GM18858 (cell line): ENCODE measurements around the gene RASSF4.

ENCODE experiments used
- ATAC-seq: cut with Tn5 transposase; IDR thresholded peaks from one replicate; pipeline ENCODE4 v1.9.1; 2021; ENCODE audit not compliant: unreplicated experiment

RASSF4 gene

DNA sequence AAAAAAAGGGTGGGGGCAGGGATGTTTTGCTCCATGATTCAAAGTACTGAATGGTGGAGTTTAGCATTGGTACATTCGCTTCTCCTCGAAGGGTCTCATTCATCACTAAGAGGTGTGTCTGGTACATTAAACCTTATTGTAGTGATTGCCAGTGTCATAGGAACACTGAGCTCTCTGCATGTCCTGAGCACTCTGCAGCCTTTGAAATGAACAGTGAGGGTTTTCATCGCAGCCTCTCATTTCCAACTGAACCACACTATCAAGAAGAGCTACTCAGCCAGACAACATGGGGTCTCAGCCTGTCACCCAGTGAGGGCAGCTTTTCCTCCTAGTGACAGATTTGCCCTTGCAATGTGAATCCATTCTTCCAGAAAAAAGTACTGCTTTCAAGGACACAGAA lies 26.6 kb downstream of the RASSF4 start:
- no peak for ATAC-seq

GRCh38 chr10:44986670-44987069 lies 27.1 kb downstream of the RASSF4 start:
- no peak for ATAC-seq

DNA sequence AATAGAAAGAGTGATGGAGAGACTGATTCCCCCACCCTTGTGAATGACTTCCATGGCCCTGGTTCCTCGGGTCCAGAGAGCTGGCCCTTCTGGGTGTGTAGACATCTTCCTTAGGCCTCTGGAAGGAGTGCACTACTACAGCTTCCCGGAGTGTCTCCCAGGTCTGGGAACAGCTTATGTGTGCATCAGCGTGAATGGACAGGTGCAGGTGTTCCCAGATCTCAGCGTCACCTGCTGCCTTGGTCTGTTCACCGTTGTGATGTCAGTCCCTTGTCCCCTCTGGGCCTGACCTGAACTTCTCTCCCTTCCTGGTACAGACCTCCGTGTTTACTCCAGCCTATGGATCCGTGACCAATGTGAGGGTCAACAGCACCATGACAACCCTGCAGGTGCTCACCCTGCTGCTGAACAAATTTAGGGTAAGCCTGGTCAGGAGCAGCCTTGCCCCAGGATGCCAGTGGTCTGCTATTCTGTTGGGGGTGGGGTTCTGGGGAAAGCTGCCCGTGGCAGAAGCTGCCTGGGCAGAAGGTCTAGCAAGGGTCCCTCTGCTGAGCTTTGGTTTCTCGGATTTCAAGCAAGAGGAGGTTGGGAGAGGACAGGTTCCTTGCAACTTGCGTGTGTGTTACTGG lies 29.5 kb downstream of the RASSF4 start:
- no peak for ATAC-seq

DNA sequence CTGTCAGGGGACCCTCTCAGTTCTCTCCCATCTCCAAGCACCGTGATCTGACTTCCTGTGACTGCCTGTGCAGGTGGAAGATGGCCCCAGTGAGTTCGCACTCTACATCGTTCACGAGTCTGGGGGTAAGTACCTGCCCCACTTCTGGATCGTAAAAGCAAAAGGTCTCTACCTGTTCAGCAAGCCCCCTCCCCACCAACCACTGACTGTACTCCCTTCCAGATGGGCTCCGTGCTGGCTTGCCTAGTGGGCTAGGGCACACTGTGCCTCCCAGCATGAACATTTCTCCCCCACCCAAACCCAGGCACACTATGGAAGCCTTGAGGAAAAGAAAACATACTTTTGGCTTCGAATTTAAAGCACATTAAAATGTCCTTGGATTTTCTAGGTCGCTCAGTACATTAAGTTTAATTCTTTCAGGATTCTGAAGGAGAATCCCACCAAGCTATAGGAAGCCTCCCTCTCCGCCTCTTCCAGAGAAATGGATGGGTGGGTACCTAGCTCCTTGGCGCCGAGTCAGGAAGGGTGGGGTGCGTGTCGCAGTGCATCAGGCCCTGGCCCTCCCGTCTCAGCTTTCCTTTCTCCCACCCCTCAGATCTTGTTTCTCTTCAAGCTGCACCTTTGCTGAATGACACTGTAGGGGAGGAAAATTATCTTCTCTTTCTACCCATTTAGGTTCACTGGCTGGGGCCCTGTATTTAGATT lies 30.1 kb downstream of the RASSF4 start:
- no peak for ATAC-seq

- no peak for ATAC-seq
Measured at GRCh38 chr10:44990302-44990655, 30.7 kb downstream of the RASSF4 start.

- ATAC-seq: no peak
Measured at GRCh38 chr10:44990965-44991364, 31.4 kb downstream of the RASSF4 start.

- no peak for ATAC-seq
Measured at GRCh38 chr10:44991571-44991970, 32.0 kb downstream of the RASSF4 start.

DNA sequence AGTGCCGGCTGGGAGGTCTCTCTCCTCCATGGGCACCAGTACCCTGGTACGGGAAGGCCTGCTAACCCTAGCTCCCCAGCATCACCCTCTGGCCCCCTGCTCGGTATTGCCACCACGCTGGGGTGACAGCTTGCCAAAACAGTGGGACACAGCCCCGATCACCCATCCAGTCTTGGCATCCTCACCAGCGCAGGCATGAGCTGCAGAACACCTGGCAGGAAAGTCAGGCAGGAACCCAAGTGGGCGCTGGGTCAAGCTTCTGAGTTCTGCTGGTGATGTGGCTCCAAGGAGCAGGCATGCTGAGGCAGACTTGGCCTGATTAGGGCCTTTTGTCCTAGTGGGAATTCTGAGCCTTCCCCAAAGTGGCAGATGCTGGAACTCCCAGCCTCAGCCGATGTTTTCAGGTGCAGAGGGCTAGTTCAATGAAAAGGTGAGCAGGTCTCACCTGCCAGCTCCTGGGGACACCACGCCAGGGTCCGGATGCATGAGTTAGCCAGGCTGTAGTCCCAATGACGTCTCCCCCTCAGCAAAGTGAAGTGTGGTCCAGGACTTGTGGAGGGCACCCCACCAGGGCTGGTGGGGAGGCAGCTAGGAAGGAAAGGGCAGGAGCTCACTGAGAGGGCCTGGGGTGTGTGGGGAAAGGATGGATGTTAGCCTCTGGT lies 32.6 kb downstream of the RASSF4 start:
- no peak for ATAC-seq

GRCh38 chr10:44992732-44993225 lies 33.2 kb downstream of the RASSF4 start:
- ATAC-seq: no peak

DNA sequence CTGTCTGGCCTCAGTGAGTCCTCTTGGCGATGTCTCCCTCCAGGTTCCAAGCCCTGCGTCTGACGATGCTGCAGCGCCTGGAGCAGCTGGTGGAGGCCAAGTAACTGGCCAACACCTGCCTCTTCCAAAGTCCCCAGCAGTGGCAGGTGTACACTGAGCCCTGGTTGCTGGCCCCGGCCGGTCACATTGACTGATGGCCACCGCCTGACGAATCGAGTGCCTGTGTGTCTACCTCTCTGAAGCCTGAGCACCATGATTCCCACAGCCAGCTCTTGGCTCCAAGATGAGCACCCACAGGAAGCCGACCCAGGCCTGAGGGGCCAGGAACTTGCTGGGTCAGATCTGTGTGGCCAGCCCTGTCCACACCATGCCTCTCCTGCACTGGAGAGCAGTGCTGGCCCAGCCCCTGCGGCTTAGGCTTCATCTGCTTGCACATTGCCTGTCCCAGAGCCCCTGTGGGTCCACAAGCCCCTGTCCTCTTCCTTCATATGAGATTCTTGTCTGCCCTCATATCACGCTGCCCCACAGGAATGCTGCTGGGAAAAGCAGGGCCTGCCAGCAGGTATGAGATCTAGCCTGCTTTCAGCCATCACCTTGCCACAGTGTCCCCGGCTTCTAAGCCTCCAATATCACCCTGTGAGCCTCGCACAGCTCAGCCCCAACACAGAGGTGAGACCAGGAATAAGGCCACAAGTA lies 33.8 kb downstream of the RASSF4 start:
- no peak for ATAC-seq

DNA sequence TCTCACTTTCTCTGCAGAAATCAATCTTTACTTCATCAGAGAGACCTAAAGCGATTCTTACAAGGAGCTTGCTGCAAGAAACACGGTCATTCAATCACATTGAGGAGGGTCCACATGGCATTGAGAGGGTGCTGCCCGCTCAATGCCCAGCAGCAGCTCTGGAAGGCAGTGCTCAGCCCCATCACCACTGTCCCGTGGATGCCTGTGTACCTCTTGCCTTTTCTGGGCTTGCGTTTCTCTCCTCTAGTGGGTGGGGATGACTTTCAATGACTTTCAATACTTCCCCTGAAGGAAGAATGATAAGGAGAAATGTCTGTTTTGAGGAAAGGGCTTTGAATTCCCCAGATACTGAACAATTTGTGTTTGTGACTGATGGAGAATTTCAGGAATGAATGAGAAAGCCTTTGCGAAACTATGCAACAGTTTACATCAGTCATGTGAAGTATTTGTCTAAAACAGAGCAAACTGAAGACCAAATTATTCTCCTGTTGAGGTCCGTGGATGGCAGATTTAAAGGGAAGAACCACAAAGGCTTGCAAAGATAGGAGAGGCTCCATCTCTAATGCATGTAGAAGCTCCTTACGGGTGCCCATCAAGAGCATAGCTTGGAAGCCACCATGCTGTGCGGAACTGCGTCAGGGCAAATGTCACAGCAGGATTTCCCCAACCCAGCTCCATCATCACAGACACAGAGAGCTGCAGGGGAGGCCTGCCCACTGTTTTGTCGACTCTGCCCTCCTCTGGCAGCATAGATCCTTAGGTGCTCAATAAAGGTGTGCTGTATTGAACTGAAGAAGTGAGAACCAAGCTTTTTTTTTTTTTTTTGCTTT lies 34.5 kb downstream of the RASSF4 start:
- ATAC-seq: no peak

DNA sequence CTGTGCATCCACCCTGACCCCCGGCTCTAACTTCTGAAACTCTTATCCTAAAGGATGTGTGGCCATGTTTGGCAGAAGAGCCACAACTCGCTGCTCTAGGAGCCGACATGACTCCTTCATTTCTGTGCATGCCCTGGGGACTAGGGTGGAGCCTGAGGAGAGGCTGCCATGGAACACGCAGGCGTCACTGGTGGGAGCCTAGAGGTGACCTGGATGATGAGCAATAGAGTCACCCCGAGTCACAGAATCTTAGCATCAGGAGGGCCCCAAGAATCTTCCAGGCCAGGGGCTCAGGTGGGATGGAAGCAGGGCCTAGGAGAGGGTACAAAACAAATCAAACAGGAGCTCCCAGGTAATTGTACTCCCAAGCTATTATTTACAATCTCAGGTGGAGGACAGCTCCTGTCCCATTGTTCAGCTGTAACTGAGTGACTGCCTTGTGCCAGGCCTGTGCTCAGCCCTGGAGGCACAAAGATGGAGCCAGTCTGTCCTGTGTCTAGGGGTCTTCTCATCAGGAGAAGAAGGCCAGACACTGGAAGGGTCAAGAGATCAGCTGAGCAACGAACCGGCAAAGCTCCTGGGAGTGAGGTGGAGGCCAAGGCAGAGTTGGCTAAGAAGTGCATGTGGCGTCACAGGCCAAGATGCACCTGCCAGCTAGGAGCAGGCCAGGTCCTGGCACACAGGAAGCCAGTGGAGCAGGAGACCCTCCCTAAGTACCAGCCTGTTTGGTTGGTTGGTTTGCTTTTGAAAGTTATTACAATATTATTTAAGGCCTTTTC lies 35.3 kb downstream of the RASSF4 start:
- ATAC-seq: no peak

DNA sequence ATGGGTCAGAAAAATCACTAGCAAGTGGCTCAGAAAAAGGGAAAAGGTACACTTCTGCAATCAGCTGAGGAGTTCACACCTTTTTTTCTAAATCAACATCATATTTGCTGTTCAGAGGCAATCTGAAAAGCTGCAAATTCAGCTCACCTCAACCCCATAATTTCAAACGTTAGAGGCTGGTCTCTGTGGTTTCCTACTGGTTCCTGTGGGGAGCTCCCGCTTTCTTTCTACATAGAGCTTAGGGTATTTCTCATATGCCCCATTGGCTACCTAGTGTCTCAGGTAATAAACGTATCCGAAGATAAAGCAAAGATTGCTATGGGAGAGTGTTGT lies 35.9 kb downstream of the RASSF4 start:
- ATAC-seq: no peak

DNA sequence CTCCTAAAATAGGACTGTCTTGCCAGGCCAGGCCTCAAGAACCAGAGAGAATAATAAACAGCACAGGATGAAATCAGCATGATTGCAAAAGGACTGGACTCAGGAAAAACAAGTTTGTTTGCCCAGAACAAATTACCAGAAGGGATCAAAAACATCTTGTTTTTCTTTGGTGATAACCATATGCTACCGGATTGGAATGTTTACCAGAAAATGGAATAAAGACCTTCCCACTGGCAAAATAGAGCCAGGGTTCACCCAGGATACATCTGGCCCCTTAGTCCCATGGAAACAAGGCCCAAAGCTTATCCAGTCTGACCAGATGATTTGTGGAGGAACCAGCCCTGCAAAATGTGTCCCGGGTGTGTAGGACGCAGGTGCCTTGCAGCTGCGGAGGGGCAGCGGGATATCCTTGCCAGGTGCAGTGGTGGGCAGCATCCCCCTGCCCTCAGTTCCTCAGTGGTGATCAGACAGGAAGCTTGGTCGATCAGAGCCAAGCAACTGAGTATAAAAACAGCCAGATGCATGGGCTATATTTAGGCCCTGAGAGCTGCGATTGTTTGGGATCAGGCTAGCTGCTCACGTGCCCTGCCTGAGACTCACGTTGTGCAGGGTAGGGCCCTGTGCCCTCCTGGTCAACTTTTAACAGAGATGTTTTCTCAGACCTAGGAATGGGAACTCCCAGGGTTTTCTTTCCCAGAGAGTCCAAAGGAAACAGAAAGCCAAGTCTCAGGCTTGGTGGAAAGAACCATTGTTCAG lies 36.5 kb downstream of the RASSF4 start:
- no peak for ATAC-seq

GRCh38 chr10:44997105-44997748 lies 37.6 kb downstream of the RASSF4 start:
- ATAC-seq: no peak

GRCh38 chr10:44998146-44998631 lies 38.6 kb downstream of the RASSF4 start:
- ATAC-seq: no peak

- no peak for ATAC-seq
Measured at GRCh38 chr10:45000138-45000751, 40.6 kb downstream of the RASSF4 start.

DNA sequence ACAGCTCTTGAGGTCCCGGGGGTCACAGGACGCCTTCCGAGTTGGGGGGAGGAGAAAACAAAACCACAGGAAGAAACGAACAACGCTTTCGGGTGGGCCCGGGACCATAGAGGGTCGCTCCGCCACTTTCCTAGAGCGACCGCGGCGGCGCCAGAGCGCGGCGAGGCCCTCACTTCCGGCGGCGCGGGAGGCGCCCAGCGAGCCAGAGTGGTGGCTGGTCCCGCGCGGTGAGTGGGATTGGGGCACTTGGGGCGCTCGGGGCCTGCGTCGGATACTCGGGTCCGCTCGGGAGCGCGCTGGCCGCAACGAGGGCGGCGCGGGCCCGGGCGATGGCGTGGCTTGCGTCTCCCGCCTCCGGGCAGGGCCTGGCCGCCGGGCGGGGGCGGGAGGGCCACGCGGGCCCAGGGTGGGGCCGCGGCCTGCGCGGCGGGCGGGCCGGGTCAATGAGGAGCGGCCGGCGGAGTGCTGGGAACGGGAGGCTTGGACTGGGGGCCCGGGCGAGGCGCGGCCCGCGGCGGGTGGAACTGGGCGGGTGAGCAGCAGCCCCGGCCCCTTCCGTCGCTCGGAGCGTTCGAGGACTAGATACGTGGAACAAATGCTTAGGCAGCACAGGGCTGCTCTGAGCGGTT lies 41.3 kb downstream of the RASSF4 start, which contains the start of gene ZNF22:
Gene ZNF22 (plus strand): TSS at position 172 of the 629 bp plus-strand sequence. CDS start 2,446 bp downstream, outside the sequence.
- peak; percentile 45 for ATAC-seq
